Embryonic facial prominence (tissue), 1 donor: ENCODE data around the gene ZNF497.

Source experiments
- DNase-seq: peaks from one replicate; pipeline ENCODE4 v3.0.0-alpha.2; 2016; ENCODE audit errors: extremely low spot score

ZNF497 gene

DNA sequence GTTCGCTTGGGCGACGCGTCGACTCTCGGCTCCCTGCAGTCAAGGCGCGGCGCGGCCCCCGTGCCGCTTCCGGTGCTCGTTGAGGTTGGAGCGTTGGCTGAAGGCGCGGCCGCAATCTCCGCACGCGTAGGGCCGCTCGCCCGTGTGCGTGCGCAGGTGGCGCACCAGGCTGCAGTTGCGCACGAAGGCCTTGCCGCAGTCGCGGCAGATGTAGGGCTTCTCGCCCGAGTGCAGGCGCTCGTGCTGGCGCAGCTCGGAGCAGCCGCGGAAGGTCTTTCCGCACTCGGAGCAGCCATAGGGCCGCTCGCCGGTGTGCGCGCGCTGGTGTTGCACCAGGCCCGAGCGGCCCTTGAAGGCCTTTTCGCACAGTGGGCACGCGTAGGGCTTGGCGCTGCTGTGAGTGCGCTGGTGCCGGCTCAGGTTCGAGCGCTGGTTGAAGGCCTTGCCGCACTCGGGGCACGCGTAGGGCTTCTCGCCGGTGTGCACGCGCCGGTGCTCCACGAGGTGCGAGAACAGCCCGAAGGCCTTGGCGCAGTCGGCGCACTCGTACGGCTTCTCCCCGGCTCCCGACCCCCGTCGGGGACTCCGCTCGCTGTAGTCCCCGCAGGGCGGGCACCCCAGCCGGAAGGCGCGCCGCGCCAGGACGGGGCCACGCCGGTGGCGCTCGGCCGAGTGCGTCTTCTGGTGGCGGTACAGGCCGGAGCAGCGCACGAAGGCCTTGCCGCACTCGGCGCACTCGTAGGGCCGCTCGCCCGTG lies 5.3 kb upstream of the ZNF497 start:
- no peak for DNase-seq

DNA sequence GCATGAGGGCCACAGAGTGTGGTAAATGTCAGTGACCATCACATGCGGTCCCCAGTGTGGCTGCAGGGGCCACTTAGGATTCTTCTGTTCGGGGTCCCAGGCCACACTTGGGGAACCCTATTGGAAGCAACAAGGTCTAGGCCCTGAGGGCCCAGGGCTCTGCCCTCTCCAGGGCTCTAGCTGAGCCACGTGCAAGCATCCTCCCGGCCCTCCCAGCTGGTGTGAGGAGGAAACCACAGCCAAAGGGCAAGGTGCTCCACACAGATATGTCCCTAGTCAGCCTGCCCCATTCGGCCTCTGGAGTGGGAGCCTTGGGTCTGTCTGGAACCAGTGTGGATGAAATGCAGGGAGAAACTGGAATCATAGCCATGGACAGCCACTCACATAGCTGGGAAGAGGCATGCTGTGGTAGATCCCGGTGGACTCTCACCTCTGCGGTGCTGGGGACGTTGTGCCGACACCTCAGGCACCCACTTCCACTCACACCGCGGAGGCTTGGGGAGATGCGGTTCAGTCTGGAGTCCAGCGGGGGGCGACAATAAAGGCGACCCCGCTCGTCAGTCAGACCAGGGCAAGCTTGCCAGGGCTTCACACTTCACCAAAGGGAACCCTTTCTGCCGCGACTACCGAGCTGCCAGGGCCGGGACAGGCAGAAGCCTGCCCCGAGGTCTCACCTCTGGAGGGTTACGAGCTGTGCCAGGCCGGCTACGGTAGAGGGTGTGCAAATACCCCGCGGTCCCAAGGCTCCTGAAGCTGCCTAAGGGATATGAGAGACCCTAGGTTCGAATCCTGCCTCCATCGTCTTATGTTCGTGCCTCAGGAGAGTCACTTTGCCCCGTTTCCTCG lies 4.3 kb upstream of the ZNF497 start:
- DNase-seq: no peak

DNA sequence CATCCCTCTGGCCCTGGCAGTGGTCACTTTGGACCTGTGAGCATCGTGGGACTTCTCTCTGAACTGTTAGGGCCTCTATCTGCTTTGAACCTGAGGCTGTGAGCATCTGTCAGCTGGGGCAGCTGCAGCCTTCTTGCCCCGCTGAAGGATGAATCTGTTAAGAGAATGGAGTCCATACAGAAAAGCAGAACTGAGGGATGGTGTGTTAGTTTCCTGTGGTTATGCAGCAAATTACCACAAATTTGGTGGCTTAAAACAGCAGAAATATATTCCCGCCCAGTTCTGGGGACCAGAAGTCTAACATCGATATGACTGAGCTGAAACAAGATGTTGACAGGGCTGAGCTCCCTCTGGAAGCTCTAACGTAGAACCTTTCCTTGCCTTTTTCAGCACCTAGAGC lies 1.6 kb upstream of the ZNF497 start:
- no peak for DNase-seq

DNA sequence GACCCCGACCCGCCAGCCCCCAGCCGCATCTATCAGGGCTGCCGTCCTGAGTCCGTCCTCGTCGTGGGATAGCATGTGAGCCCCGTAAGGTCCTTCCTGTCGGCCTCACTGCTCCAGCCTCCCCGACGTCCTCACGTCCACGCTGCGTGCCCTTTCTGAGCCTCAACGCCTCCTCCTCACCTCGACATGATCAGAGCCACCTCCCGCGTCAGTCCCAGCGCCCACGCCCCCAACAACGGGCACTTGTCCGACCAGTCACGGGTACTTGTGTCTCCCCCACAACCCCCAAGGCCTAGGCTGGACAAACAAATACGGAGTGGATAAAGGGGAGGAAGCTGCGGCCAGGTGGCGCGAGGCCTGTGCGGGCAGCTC lies 665 bp downstream of the ZNF497 start:
- DNase-seq: no peak

DNA sequence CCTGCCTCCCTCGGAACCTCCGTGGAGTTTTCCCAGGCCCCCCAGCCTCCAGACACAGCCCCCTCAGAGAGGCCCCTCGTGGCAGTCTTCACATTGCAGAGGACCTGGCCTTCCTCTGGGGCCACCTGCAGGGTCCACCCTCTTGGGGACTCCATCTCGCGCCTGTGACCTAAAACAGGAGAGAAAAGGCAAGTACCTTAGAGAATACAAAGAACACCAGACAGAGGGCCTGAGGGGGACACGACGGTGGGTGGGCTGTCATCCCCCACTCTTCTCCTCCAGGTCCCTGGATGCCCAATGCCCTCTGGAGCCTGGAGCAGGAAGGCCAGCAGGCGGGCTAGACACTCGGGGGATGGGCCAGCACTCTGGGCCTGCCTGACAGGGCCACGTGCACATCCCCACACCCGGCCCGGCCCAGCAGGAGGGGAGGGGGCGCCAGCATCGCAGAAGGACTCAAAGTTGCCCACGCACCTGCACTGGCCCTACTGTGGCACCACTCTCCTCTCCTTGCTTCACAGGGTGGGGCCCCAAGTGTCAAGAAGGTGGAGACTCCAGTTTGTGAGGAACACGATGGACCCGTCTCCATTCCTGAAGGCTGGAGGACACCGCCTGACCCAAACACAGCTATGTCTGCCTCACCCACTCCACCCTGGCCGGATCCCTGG lies 4.9 kb downstream of the ZNF497 start:
- no peak for DNase-seq

DNA sequence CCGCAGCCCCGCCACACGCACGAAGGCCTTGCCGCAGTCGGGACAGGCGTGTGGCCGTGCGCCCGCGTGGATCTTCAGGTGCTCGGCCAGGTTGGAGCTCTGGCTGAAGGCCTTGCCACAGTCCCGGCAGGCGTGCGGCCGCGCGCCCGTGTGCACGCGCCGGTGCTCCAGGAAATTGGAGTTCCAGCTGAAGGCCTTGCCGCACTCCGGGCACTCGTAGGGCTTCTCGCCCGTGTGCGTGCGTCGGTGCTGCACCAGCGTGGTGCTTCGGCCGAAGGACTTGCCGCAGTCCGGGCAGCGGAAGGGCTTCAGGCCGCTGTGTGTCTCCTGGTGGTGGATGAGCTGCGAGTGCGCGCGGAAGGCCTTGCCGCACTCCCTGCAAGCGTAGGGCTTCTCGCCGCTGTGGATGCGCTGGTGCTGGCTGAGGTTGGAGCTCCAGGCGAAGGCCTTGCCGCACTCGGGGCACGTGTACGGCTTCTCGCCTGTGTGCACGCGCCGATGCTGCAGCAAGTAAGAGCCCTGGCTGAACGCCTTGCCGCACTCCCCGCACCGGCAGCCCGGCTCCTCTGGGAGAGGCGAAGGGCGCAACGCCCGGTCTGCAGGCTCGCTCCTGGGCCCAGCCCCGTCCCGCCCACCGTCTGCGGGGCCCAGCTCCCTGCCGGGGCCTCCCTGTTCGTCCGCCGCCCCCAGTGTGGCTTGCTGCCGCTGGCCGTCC lies 5.6 kb downstream of the ZNF497 start:
- DNase-seq: no peak

DNA sequence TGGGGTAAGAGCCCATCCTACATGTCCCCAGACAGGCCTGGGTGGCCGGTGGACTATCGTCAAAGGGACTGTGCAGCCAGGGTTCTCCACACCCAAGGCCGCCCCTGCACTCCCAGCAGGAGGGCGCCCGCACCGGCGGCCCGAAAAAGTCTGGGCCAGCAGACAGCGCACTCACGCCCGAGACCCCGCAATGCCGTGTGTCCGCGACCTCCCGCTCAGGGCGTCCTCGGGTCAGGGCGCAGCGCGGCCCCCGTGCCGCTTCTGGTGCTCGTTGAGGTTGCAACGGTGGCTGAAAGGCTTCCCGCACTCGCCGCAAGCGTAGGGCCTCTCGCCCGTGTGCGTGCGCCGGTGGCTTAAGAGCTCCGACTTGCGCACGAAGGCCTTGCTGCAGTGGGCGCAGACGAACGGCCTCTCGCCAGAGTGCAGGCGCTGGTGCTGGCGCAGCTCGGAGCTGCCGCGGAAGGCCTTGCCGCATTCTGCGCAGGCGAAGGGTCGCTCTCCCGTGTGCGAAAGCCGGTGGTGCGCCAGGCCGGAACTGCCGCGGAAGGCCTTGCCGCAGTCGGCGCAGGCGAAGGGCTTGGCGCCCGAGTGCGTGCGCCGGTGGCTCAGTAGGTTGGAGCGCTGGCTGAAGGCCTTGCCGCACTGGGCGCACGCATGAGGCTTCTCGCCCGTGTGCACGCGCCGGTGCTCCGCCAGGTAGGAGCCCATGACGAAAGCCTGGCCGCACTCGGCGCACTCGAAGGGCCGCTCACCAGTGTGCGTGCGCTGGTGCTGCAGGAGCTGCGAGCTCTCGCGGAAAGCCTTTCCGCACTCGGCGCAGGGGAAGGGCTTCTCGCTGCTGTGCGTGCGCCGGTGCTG lies 6.4 kb downstream of the ZNF497 start:
- DNase-seq: no peak

DNA sequence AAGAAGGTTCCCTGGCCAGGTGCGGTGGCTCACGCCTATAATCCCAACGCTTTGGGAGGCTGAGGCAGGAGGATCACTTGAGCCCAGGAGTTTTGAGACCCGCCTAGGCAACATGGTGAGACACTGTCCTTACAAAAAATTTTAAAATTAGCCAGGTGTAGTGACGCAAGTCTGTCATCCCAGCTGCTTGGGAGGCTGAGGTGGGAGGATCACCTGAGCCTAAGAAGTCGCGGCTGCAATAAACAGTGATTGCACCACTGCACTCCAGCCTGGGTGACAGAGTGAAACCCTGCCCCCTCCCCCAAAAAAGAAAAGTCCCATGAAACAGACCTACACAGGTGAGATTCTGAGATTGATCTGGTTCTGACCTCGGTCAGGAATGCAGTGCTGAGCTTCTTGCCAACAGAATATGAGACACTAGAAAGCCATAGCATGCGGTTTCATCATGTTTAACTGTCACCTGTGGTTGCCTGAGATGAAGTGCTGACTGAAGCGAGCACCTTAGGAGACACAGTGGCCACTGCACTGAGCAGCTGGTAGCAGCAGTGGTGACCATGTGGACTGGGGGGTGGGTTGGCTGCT lies 7.2 kb downstream of the ZNF497 start:
- DNase-seq: no peak

DNA sequence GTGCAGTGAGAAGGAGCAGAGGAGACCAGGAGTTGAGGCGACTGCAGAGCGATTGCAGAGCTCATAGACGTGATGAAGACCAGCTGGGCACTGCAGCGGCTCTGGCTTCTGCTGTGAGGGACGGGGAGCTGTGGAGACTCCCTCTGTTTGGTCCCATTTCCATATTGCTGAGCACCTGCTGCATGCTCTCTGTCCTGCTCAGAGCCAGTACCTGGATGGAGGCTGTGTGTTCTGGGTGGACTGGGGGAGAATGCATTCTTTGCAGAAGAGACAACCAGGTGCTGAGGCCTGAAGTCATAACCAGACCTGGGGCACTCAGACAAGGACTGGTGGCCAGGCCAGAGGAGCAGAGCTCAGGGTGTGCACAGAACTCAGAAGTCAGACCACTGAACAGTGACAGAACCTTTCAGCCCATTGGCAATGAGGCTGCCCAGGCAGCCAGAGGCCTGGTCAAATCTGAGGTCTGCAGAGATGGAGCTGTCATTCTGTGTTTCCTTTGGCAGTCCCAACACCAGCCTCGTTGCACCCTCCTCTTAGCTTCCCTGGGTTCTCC lies 8.0 kb downstream of the ZNF497 start:
- no peak for DNase-seq

DNA sequence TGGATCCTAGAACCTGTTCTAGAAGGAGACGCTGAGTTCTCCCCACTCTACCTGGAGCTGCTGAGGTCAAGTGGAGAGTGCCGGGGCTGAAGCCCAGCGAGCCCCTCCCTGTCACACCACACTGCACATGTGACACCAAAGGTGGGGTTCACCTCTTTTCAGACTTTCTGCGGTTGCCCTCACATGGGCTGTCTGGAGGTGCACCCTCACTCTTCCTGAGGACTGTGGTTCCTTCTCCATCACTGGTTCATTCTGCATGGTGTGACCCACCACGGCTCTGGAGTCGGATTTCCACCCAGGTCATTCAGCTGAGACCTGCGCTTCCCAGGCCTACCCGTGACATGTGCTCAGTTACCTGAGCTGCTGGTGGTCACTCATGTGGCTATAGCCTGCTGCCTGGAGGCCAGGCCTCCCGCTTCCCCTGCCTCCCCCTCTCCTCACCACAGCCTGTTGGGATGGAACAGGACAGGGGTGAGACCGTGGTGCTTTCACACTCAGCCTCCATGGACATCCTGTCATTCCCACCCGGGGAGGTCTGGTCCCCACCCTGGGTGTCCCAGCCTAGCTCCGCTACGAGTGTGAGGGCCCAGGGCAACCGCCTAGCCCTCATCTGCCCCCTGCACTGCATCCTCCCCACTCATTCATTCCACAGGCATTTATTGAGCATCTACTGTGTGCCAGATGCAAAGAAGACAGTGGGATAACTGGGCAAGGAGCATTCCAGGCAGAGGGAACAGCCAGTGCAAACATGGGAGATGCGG lies 8.7 kb downstream of the ZNF497 start:
- no peak for DNase-seq

DNA sequence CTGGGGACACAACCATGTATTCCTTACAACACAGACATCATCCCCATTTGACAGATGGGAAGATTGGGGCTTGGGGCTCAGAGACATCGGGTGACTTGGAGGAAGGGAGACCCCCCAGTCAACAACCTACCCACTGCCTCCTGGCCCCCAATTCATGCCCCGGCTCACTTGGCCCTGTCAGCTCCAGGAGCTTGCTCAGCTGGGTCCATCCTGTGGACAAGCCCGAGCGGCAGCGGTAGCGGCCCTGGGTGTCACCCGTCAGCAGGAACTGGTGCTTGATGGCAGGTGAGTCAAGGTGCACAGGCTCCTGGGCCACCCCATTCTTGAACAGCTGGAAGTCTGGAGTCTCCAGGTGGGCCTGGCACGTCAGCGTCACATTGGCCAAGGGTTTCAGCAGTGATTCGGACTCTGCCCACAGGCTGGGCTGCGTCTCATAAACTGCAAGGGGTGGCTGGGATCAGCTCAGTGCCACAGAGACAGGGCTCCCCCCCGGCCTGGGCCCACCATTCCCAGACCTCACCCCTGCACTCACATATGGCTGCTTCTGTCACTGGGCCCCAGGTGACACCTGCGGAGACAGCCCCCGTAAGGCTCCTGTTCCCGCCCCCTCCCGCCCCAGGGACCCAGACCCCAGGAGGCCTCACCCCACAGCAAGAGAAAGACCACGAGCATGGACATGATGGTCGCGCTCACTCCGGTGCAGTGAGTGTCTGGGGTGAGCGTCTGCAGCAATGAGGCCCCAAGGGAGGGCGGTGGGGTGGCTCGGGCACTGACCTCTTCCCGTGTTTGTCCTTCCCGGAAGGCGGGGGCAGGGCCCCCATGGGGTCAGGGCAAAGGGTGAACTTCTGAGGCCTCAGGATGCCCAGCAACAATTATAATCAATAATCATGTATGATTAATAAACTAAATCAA lies 9.5 kb downstream of the ZNF497 start, which contains the start of gene A1BG:
A1BG (minus strand) TSS at position 733 of the 912 bp plus-strand sequence; CDS start at position 678, 55 bp downstream.
- DNase-seq: no peak

DNA sequence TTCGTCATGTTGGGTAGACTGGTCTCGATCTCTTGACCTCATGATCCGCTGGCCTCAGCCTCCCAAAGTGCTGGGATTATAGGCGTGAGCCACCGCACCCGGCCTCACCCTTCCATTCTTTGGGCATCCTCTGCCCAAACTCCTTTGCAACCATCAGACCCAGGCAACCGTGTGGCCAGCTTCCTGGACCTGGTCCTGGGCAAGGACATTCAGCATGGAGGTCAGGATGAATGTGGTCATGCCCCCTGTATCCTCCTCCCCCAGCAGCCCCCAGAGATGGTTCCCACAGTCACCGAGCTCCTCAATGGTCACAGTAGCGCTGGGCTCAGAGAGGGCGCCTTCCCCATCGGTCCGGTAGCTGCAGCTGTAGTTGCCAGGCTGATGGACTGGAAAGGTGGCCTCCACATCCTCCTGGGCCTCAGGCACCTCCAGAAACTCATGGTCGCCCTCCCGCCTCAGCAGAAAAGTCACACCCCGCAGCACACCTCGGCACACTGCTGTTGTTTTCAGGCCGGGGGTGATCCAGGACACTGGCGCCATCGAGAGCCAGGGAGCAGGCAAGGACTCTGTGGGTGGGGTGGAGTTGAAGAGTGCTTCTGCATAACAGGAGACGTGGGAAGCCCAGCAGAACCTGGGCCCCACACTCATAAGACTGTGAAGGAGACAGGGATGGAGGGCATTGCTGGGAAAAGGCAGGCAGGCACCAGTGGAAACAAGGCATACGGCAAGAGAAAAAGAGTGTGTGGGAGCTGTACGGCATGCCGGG lies 10.4 kb downstream of the ZNF497 start:
- no peak for DNase-seq

DNA sequence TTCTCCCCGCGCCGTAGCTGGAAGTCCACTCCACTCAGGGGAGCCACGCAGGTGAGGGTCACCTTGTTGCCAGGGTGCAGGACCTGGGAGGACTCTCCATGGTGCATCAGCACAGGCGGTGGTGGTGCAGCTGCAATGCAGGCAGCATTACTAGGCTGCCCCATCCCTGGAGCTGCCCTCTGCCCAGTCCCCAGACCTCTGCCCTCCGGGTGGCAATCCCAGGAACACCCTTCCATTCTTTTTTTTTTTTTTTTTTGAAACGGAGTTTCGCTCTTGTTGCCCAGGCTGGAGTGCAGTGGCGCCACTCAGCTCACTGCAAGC lies 11.0 kb downstream of the ZNF497 start:
- no peak for DNase-seq

DNA sequence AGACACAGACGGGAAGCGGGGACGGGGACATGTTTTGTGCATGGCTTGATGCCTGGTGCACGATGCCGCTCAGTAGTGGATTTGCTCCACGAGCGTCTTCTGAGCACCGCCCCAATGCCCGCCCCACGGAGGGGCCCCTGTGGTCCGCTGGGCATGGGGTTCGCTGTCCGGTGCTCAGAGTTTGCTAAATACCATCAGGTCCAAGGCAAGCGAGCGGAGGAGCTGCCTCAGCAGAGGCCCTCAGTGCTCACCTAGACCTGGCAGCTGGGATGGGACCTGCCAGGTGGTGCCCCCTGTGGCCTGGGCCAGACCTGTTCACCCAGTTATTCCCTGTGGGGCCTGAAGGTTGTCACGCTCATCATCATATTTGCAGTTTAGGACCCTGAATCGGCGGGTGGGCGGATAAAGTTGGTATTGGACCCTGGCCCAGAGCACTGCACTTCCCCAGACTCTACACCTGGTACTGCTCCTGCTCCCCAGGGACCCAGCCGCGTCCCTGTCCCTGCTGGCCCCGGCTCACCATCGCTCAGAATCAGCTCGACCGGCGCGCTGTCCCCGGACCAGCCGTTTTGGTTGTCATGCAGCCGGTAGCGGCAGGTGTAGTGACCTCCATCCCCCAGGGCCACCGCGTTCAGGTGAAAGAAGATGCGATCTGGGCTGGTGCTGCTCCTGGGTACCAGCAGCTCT lies 11.5 kb downstream of the ZNF497 start:
- DNase-seq: no peak

DNA sequence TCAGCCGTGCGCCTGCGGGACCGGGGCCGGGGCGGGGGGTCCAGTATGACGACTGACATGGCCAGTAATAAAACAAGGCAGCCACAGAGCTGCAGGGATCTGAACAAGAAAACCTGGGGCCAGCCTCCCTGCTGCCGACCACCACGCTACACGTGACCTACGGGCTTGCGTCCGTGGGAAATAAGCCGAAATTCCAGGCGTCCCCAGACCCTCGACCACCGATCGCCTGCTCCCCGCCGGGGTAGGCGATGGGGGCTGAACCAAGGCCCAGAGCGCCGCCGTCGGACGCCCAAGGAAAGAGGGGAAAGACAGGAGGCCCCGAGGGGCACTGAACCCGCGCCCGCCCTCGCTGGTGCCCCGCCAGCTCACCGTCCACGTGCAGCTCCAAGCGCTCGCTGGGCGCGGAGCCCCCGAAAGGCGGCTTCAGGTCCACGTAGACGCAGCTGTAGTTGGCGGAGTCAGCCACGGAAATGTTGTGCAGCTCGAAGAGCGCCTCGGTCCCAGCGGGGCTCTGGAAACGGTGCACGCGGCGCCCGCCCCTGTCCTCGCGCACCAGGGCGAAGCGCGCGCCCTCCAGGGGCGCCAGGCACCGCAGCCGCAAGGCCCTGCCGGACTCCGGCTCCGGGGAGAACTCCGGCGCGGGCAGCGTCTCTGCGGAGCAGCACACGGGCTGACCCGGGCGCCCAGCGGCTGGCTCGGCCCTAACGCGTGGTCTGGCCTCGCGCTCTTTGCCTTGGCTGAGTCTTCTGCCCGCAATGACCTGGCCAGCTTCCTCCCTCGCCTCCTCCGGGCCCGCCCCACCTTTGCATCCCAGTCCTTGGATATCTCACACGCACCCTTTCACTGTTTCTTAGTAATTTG lies 12.3 kb downstream of the ZNF497 start:
- no peak for DNase-seq

DNA sequence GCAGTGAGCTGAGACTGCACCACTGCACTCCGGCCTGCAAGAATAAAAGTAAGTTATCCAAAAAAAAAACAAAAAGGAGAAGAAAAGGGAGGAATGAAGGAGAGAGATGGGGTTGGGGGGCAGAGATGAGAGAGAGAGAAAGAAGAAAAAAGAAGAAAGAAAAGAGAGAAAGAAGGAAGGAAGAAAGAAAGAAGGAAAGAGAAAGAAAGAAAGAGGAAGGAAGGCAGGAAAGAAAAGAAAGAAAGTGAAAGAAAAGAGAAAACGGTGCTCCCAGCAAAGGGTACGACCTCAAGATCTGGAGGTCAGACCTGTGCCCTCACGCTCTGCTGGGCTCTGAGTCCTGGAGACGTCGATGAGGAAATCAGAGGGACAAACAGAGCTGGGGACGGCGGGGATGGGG lies 13.0 kb downstream of the ZNF497 start:
- no peak for DNase-seq
